DOHH2 (cell line): ENCODE data around the gene SERINC3.

Experiments
- CTCF ChIP-seq: fragments of 200-600 bp; sonication (generic); IDR thresholded peaks from one replicate; pipeline ENCODE4 v1.5.1; 2014; ENCODE audit warnings: antibody characterized with exemption, mild to moderate bottlenecking, low read depth, low read length; ENCODE audit not compliant: poor library complexity, severe bottlenecking
- EZH2phosphoT487 ChIP-seq: fragments of 200-600 bp; sonication (generic); IDR thresholded peaks from 2 replicates; pipeline ENCODE4 v1.6.1; 2017; ENCODE audit warnings: borderline replicate concordance, mild to moderate bottlenecking, antibody characterized with exemption, low read length, moderate library complexity, mixed read lengths

GRCh38 chr20:44501448-44501847 lies 20.4 kb downstream of the SERINC3 start:
- no peak for TF ChIP-seq CTCF
- TF ChIP-seq EZH2phosphoT487: no peak
